IPS-18a (cell line): ENCODE measurements around the gene PALD1.

ENCODE experiments used
- H3K27ac ChIP-seq: one replicate; pipeline ENCODE4 v1.5.1; 2013; ENCODE audit warnings: low read length
- H3K27me3 ChIP-seq: one replicate; pipeline ENCODE4 v1.6.1; 2013; ENCODE audit warnings: mild to moderate bottlenecking, low read length; ENCODE audit not compliant: control insufficient read depth, insufficient read depth
- H3K36me3 ChIP-seq: one replicate; pipeline ENCODE4 v1.6.1; 2013; ENCODE audit warnings: low read depth, low read length; ENCODE audit not compliant: control insufficient read depth
- H3K4me1 ChIP-seq: one replicate; pipeline ENCODE4 v1.6.1; 2013; ENCODE audit warnings: low read depth, low read length; ENCODE audit not compliant: control insufficient read depth
- H3K4me3 ChIP-seq: one replicate; pipeline ENCODE4 v1.5.1; 2013; ENCODE audit warnings: low read length
- H3K9ac ChIP-seq: one replicate; pipeline ENCODE4 v1.6.1; 2013; ENCODE audit warnings: mild to moderate bottlenecking, low read length, moderate library complexity
- H3K9me3 ChIP-seq: one replicate; pipeline ENCODE4 v1.6.1; 2013; ENCODE audit warnings: low read depth, low read length; ENCODE audit not compliant: control insufficient read depth

PALD1 gene

DNA sequence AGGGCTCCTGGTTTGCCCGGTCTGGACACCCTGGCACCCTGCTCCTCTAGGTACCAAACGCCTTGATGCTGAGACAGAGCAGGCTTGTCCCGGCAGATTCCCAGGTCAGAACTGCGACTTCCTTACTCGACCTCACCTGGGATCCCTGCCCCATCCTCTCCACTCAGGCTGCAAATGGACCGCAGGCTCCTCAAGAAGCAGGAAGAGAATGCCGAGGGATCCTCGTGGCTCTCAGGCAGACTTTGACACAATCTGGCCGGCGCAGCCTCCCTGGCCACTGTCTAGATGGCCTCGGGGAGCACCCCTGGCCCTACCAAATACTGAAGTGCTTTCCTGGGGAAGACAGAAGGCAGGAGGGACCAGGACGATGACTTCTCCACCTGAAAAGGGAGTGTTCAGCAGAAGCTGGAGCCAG, 36.7 kb upstream of the PALD1 start:
- Histone ChIP-seq H3K4me3 (peak overlapping the region; percentile 68), H3K4me1 (peaks cover 27% of the 10 kb centered on the region), H3K36me3 (no peaks in the 10 kb centered on the region), H3K27me3 (peaks cover 59% of the 10 kb centered on the region), H3K9me3 (no peaks in the 10 kb centered on the region), H3K27ac (no peak overlapping the region), H3K9ac (no peak overlapping the region)

DNA sequence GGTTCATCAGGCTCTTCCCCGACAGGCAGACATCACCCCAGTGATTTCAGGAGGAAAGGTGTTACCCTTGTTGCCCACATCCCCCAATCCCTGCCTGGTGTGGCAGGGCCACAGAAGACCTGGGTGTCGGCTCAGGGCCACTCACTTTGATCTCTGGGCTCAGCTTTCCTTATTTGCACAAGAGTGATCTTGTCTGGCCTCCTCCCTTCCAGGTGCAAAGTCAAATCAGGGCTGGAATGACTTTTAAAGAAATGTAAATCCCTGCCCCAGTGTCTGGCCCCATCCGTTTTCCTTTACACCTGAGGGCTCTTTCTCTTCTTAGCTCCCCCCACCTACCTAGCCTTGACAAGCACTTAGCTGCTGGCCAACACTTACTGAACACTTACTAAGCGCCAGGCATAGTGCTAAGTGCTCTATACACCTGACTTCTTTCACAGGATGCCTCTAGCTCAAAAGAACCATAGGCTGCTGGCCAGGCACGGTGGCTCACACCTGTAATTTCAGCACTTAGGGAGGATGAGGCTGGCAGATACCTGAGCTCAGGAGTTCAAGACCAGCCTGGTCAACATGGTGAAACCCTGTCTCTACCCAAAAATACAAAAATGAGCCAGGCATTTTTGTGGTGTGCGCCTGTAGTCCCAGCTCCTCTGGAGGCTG, 36.1 kb upstream of the PALD1 start:
- Histone ChIP-seq H3K4me1 (peaks cover 27% of the 10 kb centered on the region), H3K27ac (no peak overlapping the region), H3K27me3 (peaks cover 59% of the 10 kb centered on the region), H3K9me3 (no peaks in the 10 kb centered on the region), H3K36me3 (no peaks in the 10 kb centered on the region), H3K9ac (no peak overlapping the region), H3K4me3 (peak overlapping the region; percentile 68)

DNA sequence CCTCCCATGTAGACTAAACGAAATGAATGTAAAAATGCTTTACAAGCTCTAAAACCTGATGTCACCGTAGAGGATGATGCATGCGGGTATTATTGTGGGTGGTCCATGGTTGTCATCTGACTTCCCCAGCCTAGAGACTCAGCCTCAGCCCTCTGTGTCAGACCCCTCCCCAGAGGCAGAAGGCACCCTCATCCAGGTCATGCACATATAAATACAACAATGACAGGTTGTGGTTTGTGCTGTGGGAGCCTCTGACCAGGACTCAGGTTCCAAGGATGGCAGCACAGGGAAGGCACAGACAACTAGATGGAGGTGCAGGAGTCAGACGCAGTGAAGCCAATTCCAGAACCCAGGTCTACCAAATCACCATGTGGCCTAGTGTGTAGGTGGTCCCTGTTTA, 33.8 kb upstream of the PALD1 start:
- H3K4me3 ChIP-seq = no peak overlapping the region
- H3K36me3 ChIP-seq = no peaks in the 10 kb centered on the region
- H3K9ac ChIP-seq = no peak overlapping the region
- no peak overlapping the region for H3K27ac ChIP-seq
- H3K4me1 ChIP-seq = peaks cover 27% of the 10 kb centered on the region
- peaks cover 43% of the 10 kb centered on the region for H3K27me3 ChIP-seq
- H3K9me3 ChIP-seq = no peaks in the 10 kb centered on the region

DNA sequence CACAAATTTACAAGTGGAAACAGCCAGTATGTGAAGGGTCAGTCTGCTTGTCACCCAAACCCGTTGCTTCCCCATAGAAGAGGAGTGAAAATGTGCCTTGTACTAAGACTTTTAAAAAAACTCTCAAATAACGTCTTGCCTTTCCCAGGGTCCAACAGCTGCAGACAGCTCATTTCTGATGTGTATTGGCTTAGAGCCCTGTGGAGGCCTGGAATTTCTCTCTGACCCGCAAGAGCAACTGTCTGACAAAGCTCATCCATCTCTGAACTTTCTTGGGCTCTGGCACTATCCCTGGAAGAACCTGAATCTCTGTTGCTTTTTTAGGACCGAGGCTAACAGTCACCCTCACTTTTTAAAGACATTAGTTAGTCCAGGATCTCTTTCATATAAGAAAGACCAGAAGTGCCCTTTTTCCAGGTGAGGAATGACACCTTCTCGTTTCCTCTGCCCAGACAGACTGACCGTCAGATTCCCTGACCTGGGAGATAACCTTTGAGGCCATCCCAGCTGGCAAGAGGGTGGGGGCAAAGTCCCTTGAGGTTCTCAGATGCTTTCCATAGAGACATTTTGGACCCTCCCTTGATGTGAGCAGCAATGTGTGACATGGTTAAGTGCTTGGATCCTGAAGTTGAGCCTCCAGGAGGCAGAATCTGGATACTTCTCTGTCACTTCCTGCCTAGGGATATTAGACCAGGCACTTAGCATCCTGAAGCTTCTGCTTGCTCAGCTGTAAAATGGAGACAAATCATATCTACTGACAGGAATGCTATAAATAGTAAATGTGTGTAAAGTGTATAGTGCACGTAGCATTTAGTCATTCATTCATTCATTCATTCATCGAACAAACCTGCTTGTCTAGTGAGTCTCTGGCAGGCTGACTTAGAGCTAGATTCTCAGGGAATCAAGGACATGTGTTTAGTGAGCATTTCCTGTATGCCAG, 32.6 kb upstream of the PALD1 start:
- no peak overlapping the region for H3K4me3 ChIP-seq
- no peak overlapping the region for H3K9ac ChIP-seq
- H3K4me1 ChIP-seq = peaks cover 23% of the 10 kb centered on the region
- H3K27me3 ChIP-seq = peaks cover 30% of the 10 kb centered on the region
- H3K36me3 ChIP-seq = no peaks in the 10 kb centered on the region
- no peaks in the 10 kb centered on the region for H3K9me3 ChIP-seq
- no peak overlapping the region for H3K27ac ChIP-seq

DNA sequence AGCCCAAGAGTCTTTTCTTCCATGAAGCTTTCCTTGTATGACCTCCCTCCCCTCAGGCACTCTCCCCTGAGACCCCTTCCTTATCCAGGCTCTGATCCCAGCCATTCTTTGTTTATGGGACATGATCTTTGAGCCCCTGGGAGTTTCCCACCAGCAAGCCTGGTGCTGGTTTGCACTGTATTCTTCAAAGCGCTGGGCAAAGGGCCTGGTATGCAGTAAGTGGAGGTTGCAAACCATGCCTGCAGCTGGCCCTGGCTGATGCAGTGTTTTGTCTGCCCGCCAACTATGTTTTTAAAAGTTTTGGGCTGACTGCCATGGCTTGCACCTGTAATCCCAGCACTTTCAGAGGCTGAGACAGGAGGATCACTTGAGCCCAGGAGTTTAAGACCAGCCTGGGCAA, 30.3 kb upstream of the PALD1 start:
- Histone ChIP-seq H3K4me1 (peaks cover 5% of the 10 kb centered on the region), H3K9ac (no peak overlapping the region), H3K27ac (no peak overlapping the region), H3K9me3 (no peaks in the 10 kb centered on the region), H3K4me3 (no peak overlapping the region), H3K27me3 (peaks cover 8% of the 10 kb centered on the region), H3K36me3 (no peaks in the 10 kb centered on the region)

DNA sequence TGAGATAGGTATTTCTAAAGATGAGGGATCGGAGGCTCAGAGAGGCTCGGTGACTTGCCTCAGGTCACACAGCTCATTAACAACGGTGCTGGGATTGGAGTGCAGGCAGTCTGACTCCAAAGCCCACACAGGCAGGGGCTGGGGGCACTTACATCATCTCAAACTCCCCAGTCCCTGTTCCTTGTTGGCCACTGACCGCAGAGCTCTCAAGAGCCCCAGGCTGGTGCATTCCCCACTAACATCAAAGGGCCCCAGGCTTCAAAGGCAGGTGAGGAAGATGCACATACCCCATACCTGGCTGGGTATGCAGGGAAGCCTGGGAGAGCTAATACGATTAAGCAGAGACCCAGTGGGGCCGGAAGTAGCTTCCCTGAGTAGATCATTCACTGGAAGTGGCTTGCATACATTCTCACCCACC, 23.3 kb upstream of the PALD1 start:
- Histone ChIP-seq H3K4me1 (peaks cover 42% of the 10 kb centered on the region), H3K9me3 (no peaks in the 10 kb centered on the region), H3K27ac (no peak overlapping the region), H3K4me3 (no peak overlapping the region), H3K36me3 (no peaks in the 10 kb centered on the region), H3K9ac (no peak overlapping the region), H3K27me3 (peaks cover 58% of the 10 kb centered on the region)

DNA sequence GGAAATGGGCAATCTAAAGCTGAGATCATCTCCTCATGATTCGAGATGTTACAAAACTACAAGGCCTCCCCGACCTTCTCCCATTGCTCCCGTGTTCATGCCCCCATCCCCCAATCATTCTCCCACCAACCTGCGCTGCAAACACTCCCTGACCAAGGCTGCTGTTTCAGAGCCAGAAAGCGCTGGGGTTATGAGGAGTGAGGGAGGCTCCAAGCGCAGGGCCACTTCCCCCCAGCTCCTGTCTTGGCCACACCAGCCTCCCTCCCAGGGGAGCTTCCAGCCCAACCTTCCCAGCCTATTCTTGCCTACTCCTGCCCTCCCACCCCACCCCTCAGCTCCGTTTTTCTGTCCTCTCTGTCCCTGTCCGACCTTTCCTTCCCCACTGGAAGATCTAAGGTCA, 22.4 kb upstream of the PALD1 start:
- Histone ChIP-seq H3K36me3 (no peaks in the 10 kb centered on the region), H3K9ac (no peak overlapping the region), H3K4me3 (peak overlapping the region; percentile 29), H3K4me1 (peaks cover 42% of the 10 kb centered on the region), H3K27ac (no peak overlapping the region), H3K27me3 (peaks cover 63% of the 10 kb centered on the region), H3K9me3 (no peaks in the 10 kb centered on the region)

DNA sequence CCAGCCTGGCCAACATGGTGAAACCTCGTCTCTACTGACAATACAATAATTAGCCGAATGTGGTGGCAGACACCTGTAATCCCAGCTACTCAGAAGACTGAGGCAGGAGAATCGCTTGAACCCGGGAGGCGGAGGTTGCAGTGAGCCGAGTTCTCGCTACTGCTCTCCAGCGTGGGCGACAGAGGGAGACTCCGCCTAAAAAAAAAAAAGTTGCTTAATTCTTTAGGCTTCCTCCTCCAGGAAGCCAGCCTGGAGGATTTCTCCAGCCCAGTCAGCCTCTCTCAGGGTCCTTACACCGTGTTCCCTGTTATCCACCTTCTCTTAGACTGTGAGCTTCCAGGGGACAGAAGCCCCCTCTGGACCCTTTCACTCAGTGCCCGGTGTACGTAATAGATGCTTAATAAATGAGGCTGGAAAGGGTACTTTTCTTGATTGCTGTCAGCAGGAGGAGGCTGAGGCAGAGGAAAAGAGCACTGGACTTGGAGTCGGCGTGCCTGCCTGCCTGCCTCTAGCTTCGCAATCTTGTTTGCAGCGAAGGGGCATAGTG, 20.7 kb upstream of the PALD1 start:
- H3K27me3 ChIP-seq = peaks cover 64% of the 10 kb centered on the region
- no peak overlapping the region for H3K27ac ChIP-seq
- no peaks in the 10 kb centered on the region for H3K36me3 ChIP-seq
- peak overlapping the region; percentile 54 for H3K4me3 ChIP-seq
- H3K4me1 ChIP-seq = peaks cover 42% of the 10 kb centered on the region
- H3K9me3 ChIP-seq = no peaks in the 10 kb centered on the region
- H3K9ac ChIP-seq = no peak overlapping the region

DNA sequence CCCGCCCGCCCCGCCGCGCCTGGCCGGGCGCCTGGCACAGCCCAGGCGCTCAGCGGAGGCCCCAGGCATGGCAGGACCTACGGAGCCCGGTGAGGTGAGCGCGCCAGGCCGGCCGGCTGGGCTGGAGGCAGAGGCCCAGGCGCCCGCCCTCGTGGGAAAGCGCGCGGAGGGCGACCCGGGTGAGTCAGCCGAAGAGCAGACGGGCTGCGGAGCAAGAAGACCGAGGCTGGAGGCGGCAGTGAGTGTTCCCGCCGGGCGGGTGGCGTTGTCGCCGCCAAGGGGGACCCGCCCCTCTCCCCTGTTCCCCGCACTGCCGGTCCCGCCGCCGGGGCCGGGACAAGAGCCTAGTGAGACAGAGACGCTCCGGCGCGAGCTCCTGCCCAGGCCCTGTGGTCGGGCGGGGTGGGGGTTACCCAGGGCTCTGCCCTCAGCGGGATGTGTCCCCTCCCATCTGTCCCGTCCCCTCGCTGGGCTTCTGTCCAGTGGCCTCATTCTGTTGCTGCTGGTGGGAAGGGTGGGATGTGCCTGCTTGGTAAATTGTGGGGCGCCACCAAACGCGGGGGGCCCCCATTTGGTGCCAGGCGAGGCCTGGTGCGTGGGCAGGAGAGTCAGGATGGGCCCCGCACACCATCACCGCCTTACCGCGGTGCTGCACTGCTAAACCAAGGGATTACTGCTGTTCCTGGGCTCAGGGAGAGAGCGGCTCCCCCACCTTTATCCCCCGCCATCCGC, 20.1 kb upstream of the PALD1 start:
- no peaks in the 10 kb centered on the region for H3K36me3 ChIP-seq

DNA sequence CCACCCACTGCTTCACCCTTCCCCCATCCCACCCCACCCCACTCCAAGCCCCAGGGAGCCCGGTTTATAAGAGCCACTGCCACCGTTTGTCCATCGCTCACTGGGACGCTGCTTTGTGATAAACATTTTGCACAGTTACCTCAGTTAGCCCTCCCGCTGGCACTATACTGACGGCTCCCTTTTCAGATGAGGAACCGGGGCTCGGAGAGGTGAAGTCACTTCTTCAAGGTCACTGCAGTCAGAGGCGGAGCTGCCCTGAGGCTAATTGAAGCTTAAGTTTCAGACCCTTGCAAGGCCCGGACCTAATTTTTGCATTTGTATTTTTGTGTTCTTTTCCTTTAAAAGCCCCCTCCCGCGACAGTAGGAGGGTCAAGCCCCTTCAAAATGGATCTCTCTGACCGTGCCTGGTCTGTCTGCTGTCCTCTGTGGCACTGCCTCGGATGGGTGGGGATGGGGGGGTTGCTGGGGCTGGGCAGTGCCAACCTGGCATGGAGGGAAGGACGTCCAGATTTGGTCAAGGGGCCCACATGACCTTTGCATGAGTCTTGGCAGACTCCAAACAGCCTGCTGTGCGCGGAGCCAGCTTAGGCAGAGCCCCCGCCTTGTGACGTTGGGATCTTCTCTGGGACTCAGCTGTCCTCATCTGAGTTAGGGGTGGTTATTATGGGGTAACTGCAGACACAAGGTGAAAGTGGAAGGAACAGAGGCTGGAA, 19.4 kb upstream of the PALD1 start:
- H3K4me3 ChIP-seq = peak overlapping the region; percentile 54
- H3K9ac ChIP-seq = no peak overlapping the region
- H3K9me3 ChIP-seq = no peaks in the 10 kb centered on the region
- peaks cover 42% of the 10 kb centered on the region for H3K4me1 ChIP-seq
- peaks cover 61% of the 10 kb centered on the region for H3K27me3 ChIP-seq
- H3K36me3 ChIP-seq = no peaks in the 10 kb centered on the region
- no peak overlapping the region for H3K27ac ChIP-seq

More for the DNA sequence above, 20.1 kb upstream of the PALD1 start:
- H3K9me3 ChIP-seq = no peaks in the 10 kb centered on the region
- no peak overlapping the region for H3K27ac ChIP-seq
- peaks cover 42% of the 10 kb centered on the region for H3K4me1 ChIP-seq
- H3K4me3 ChIP-seq = peak overlapping the region; percentile 54
- peaks cover 64% of the 10 kb centered on the region for H3K27me3 ChIP-seq
- H3K9ac ChIP-seq = no peak overlapping the region
